ENCODE data around the gene MEF2B.

The MEF2B gene

DNA sequence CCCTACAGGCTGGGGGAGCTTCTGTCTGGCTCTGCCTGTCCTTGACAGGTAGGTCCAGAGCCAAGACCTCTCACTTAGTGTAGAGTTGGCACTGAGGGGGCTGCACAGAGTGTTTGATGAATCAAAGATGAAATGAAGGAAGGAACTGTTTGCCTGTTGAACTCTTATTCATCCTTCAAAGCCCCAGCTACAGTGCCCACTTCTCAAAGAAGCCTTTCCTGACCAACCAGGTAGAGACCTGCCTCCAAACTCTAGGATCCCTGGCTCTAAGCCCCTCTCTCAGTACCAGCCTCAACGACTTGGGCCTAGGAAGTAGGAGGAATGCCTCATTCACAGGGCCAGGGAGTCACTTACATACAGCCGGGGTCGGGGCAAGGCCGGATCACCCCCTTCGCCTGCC lies 22.7 kb downstream of the MEF2B start:
- TF ChIP-seq, protein P1, sequence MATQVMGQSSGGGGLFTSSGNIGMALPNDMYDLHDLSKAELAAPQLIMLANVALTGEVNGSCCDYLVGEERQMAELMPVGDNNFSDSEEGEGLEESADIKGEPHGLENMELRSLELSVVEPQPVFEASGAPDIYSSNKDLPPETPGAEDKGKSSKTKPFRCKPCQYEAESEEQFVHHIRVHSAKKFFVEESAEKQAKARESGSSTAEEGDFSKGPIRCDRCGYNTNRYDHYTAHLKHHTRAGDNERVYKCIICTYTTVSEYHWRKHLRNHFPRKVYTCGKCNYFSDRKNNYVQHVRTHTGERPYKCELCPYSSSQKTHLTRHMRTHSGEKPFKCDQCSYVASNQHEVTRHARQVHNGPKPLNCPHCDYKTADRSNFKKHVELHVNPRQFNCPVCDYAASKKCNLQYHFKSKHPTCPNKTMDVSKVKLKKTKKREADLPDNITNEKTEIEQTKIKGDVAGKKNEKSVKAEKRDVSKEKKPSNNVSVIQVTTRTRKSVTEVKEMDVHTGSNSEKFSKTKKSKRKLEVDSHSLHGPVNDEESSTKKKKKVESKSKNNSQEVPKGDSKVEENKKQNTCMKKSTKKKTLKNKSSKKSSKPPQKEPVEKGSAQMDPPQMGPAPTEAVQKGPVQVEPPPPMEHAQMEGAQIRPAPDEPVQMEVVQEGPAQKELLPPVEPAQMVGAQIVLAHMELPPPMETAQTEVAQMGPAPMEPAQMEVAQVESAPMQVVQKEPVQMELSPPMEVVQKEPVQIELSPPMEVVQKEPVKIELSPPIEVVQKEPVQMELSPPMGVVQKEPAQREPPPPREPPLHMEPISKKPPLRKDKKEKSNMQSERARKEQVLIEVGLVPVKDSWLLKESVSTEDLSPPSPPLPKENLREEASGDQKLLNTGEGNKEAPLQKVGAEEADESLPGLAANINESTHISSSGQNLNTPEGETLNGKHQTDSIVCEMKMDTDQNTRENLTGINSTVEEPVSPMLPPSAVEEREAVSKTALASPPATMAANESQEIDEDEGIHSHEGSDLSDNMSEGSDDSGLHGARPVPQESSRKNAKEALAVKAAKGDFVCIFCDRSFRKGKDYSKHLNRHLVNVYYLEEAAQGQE (IDR thresholded peaks at IDR 0.05; ENCODE audit: insufficient read depth in 1 of 2, low read depth in 2 of 2, low read length in 2 of 2) = no peak
- TF ChIP-seq FOXP2 (optimal IDR thresholded peaks at IDR 0.05; ENCODE audit: borderline replicate concordance, extremely low read depth, extremely low read length, insufficient read depth) = no peak
- no peak for TF ChIP-seq SIN3A (IDR thresholded peaks at IDR 0.05; ENCODE audit: borderline replicate concordance, insufficient read depth, low read length)
- TF ChIP-seq POLR2AphosphoS5 (IDR thresholded peaks at IDR 0.05; ENCODE audit: low read depth, low read length) = no peak
- TF ChIP-seq TAF1 (IDR thresholded peaks at IDR 0.05; ENCODE audit: borderline replicate concordance, insufficient read depth, low read length) = no peak

DNA sequence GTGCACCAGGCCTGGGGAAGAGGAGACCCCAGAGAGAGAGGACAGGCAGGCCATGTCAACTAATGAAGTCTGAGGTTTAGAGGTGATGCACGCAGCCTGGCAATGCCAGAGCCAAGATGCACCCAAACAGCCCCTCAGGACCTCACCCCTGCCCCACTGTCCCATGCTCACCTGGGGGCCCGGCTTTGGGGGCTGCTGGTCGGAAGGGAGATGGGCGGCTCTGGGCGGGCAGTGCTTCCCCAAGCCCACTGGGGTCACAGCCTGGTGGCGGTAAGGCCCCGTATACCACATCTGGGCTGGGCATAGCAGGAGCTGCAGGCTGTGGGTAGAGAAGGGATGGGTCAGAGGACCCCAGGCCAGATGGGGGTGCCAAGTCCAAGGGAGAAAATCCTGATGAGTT lies 23.2 kb downstream of the MEF2B start:
- TF ChIP-seq TAF1 (IDR thresholded peaks at IDR 0.05; ENCODE audit: borderline replicate concordance, insufficient read depth, low read length) (no peak), SIN3A (IDR thresholded peaks at IDR 0.05; ENCODE audit: borderline replicate concordance, insufficient read depth, low read length) (no peak), POLR2AphosphoS5 (IDR thresholded peaks at IDR 0.05; ENCODE audit: low read depth, low read length) (no peak), FOXP2 (optimal IDR thresholded peaks at IDR 0.05; ENCODE audit: borderline replicate concordance, extremely low read depth, extremely low read length, insufficient read depth) (no peak)
- TF ChIP-seq, protein P1 (IDR thresholded peaks at IDR 0.05; ENCODE audit: insufficient read depth in 1 of 2, low read depth in 2 of 2, low read length in 2 of 2) = no peak

DNA sequence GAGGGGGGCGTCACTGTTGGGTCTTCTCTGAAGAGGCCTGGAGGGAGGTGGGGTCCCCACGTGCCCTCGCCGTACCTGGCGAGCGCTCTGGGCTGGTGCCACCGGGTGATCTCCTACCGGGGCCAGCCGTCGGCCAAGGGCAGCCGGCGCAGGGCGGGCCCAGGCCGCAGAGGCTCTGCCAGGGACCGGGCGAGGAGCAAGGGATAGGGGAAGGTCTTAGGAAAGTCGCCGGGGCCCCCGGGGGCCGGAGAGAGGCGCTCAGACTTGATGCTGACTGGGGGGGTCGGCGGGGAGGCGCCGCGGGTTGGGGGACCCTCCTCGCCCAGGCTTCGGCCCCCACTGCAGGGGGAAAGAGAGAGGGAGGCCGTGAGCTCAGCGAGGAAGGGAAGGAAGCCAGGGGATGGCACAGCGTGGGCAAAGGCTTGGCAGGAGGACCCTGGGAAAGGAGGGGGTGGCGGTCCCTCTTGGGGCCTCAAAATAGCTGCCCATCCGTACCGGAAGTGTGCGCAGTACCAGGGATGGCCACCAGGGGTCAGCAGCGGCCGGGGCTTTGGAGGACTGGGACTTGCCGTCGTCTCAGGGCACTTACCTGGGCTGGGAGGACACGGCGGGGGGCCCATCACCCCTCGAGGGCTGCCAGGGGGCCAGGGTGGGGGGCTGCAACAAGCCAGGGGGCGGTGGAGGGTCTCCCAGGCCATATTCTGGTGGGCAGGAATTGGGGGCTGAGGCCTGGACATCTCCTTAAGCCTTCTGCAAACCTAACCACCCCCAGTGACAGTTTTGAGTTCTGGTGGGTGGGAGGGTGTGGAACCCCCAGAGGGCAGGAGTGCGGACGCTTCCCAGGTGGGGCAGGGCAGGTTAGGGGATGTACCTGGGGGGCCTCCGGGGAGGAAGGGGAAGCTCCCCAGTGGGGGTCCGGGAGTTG lies 24.1 kb downstream of the MEF2B start:
- no peak for TF ChIP-seq POLR2AphosphoS5 (IDR thresholded peaks at IDR 0.05; ENCODE audit: low read depth, low read length)
- TF ChIP-seq, protein P1 (IDR thresholded peaks at IDR 0.05; ENCODE audit: insufficient read depth in 1 of 2, low read depth in 2 of 2, low read length in 2 of 2) = no peak

DNA sequence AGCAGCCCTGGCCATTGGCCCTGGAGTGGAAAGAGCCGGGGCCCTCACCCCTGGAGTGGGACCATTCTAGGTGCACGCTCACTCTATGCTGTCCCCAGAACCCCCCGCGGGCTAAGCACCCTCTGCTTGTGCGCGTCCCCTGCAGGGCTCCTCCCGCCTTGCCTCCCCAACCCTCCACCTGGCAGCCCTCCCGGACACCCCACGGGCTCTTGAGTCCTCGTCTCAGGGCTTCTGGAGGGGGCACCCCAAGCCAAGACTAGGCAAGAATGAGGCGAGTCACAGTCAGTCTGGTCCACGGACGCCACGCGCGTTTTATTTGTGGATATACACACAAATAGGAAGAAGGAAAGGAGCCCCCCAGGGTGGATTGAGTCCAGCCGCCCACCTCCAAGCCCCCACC lies 24.8 kb downstream of the MEF2B start:
- no peak for TF ChIP-seq TAF1 (IDR thresholded peaks at IDR 0.05; ENCODE audit: borderline replicate concordance, insufficient read depth, low read length)
- TF ChIP-seq POLR2AphosphoS5 (IDR thresholded peaks at IDR 0.05; ENCODE audit: low read depth, low read length) = no peak
- TF ChIP-seq, protein P1 (IDR thresholded peaks at IDR 0.05; ENCODE audit: insufficient read depth in 1 of 2, low read depth in 2 of 2, low read length in 2 of 2) = no peak
- no peak for TF ChIP-seq FOXP2 (optimal IDR thresholded peaks at IDR 0.05; ENCODE audit: borderline replicate concordance, extremely low read depth, extremely low read length, insufficient read depth)
- no peak for TF ChIP-seq SIN3A (IDR thresholded peaks at IDR 0.05; ENCODE audit: borderline replicate concordance, insufficient read depth, low read length)

Data from PFSK-1 (cell line).